ENCODE data around the gene CASP6. TPM values are rescaled to one million over a fixed set of nuclear protein-coding genes. Genes with fewer than 3 reads are reported as not detected.

CASP6 gene
- polyA plus RNA-seq, 4 donors, result 33.8 to 47.9 (median 40.1) TPM

- DNase-seq (ENCODE audit: low read depth in 4 of 4, low spot score in 2 of 4), result no peak
Measured at GRCh38 chr4:109675181-109675580, 28.1 kb downstream of the CASP6 start.

- DNase-seq (ENCODE audit: low read depth in 4 of 4, low spot score in 2 of 4), result no peak
Measured at GRCh38 chr4:109673303-109673702, 29.9 kb downstream of the CASP6 start.

GRCh38 chr4:109672169-109672930 lies 30.9 kb downstream of the CASP6 start:
- no peak for DNase-seq (ENCODE audit: low read depth in 4 of 4, low spot score in 2 of 4)

GRCh38 chr4:109671350-109671749 lies 31.9 kb downstream of the CASP6 start:
- DNase-seq (ENCODE audit: low read depth in 4 of 4, low spot score in 2 of 4), result no peak

GRCh38 chr4:109665783-109666485 lies 37.3 kb downstream of the CASP6 start:
- DNase-seq (ENCODE audit: low read depth in 4 of 4, low spot score in 2 of 4), result no peak

GRCh38 chr4:109662771-109663170 lies 40.5 kb downstream of the CASP6 start:
- DNase-seq (ENCODE audit: low read depth in 4 of 4, low spot score in 2 of 4), result no peak

- no peak for DNase-seq (ENCODE audit: low read depth in 4 of 4, low spot score in 2 of 4)
Measured at GRCh38 chr4:109662116-109662515, 41.1 kb downstream of the CASP6 start.

- no peak for DNase-seq (ENCODE audit: low read depth in 4 of 4, low spot score in 2 of 4)
Measured at GRCh38 chr4:109658871-109659410, 44.3 kb downstream of the CASP6 start.

- no peak for DNase-seq (ENCODE audit: low read depth in 4 of 4, low spot score in 2 of 4)
Measured at GRCh38 chr4:109657854-109658418, 45.3 kb downstream of the CASP6 start.

GRCh38 chr4:109655396-109655795 lies 47.8 kb downstream of the CASP6 start:
- DNase-seq (ENCODE audit: low read depth in 4 of 4, low spot score in 2 of 4), result no peak

- DNase-seq (ENCODE audit: low read depth in 4 of 4, low spot score in 2 of 4), result no peak
Measured at GRCh38 chr4:109649872-109650271, 53.4 kb downstream of the CASP6 start.

- DNase-seq (ENCODE audit: low read depth in 4 of 4, low spot score in 2 of 4), result no peak
Measured at GRCh38 chr4:109648997-109649575, 54.2 kb downstream of the CASP6 start.

- no peak for DNase-seq (ENCODE audit: low read depth in 4 of 4, low spot score in 2 of 4)
Measured at GRCh38 chr4:109648266-109648996, 54.8 kb downstream of the CASP6 start.

GRCh38 chr4:109645874-109646710 lies 57.2 kb downstream of the CASP6 start:
- DNase-seq (ENCODE audit: low read depth in 4 of 4, low spot score in 2 of 4), result no peak

GRCh38 chr4:109640644-109641043 lies 62.6 kb downstream of the CASP6 start:
- no peak for DNase-seq (ENCODE audit: low read depth in 4 of 4, low spot score in 2 of 4)

Measured in left renal cortex interstitium (tissue), 4 donors.